Activated B cell treated with CpG ODN at 0.5 μM for 24 hours (primary cell): ENCODE data around the gene MEFV. TPM values are rescaled to one million over a fixed set of nuclear protein-coding genes. Genes with fewer than 3 reads are reported as not detected.

Experiments
- ATAC-seq: fragments of 200-7000 bp; cut with Tn5 transposase; one replicate; pipeline ENCODE4 v1.10.0; 2021; ENCODE audit warnings: low read depth, mild to moderate bottlenecking, moderate library complexity
- CTCF ChIA-PET: fragments of 350-600 bp; sonication (Branson Sonifier 250); formaldehyde crosslinking; loops from one replicate; lab custom pipeline; 2021; ENCODE audit warnings: antibody characterized with exemption; lab: Charles Lee
- POLR2A ChIA-PET: fragments of 350-600 bp; sonication (Branson Sonifier 250); formaldehyde crosslinking; loops from one replicate; lab custom pipeline; 2021; ENCODE audit warnings: antibody characterized with exemption; lab: Charles Lee
- DNase-seq: peaks from one replicate; pipeline ENCODE4 v3.0.0; 2022
- H3K27ac Mint-ChIP-seq: one replicate; pipeline ENCODE4 v1.8.0; 2020; ENCODE audit warnings: mixed read lengths
- H3K27me3 Mint-ChIP-seq: one replicate; pipeline ENCODE4 v1.8.0; 2021; ENCODE audit warnings: mixed read lengths
- H3K36me3 Mint-ChIP-seq: one replicate; pipeline ENCODE4 v1.8.0; 2021; ENCODE audit warnings: low read depth, mixed read lengths
- H3K4me1 Mint-ChIP-seq: one replicate; pipeline ENCODE4 v1.8.0; 2021; ENCODE audit warnings: mixed read lengths
- H3K4me3 Mint-ChIP-seq: one replicate; pipeline ENCODE4 v1.8.0; 2020; ENCODE audit warnings: mild to moderate bottlenecking, mixed read lengths
- H3K9me3 Mint-ChIP-seq: one replicate; pipeline ENCODE4 v1.8.0; 2020; ENCODE audit warnings: mixed read lengths
- CTCF ChIP-seq: fragments of 200-600 bp; IDR thresholded peaks from one replicate; pipeline ENCODE4 v1.8.0; 2022; ENCODE audit warnings: antibody characterized with exemption, mild to moderate bottlenecking
- intact Hi-C: fragments of 100-400 bp; cut with micrococcal nuclease; formaldehyde crosslinking; loops from one replicate; pipeline ENCODE4 v1.15.1; 2024
- total RNA-seq: library from RNA; stranded (reverse); gene quantifications from 2 replicates; pipeline ENCODE4 v1.2.3, GENCODE V29; 2022

Gene MEFV
- not detected in 2 replicates for total RNA-seq

- no peaks in the 10 kb centered on the region for H3K4me1 Mint-ChIP-seq
- ATAC-seq (no peak), DNase-seq (no peak)
- no peak for TF ChIP-seq CTCF
- no peaks in the 10 kb centered on the region for H3K9me3 Mint-ChIP-seq
- no peaks in the 10 kb centered on the region for H3K36me3 Mint-ChIP-seq
- ChIA-PET POLR2A (interaction anchor here (1.1 kb wide), 1 partner anchor 27 kb away, joined by 3 read pairs; the partner anchor contains the start of gene ZNF263), CTCF (no interaction called here)
- intact Hi-C loops = no loop called here
- H3K27me3 Mint-ChIP-seq = peaks cover 9% of the 10 kb centered on the region
- H3K27ac Mint-ChIP-seq = no peak within 1 kb of the TSS
- no peak within 1 kb of the TSS for H3K4me3 Mint-ChIP-seq
Measured at GRCh38 chr16:3256146-3256865, at the start of gene MEFV. Gene MEFV, minus strand, starts transcription at chr16:3256633. Its CDS starts 46 bp downstream, at chr16:3256587.

- ChIA-PET POLR2A (interaction anchor here (0.7 to 4.7 kb wide), 10 partner anchors 12 to 151 kb away, joined by 3 to 57 read pairs (median 6); partner anchors contain the start of genes ZNF174, ZNF200, ZNF263 and ZSCAN32), CTCF (no interaction called here)
- Mint-ChIP-seq H3K4me1 (peaks cover 26% of the 10 kb centered on the region), H3K9me3 (peaks cover 5% of the 10 kb centered on the region), H3K4me3 (peak overlapping the region; percentile 88), H3K36me3 (peaks cover 54% of the 10 kb centered on the region), H3K27ac (peak overlapping the region; percentile 88), H3K27me3 (no peaks in the 10 kb centered on the region)
- ATAC-seq (no peak), DNase-seq (no peak)
- intact Hi-C loops = loop anchor here (5.0 kb wide), 1 partner anchor 56 kb away; no protein-coding TSS in a partner anchor
- no peak for TF ChIP-seq CTCF
Measured at GRCh38 chr16:3306078-3306477, 49.6 kb upstream of the MEFV start.

GRCh38 chr16:3305109-3306068 lies 49.0 kb upstream of the MEFV start, which contains the start of the genes TIGD7 and ZNF75A:
Gene TIGD7, minus strand, starts transcription at chr16:3305430. Its CDS starts 4,816 bp downstream, at chr16:3300614.
Gene ZNF75A, plus strand, starts transcription at chr16:3305497. Its CDS starts 2,932 bp downstream, at chr16:3308429.
- ATAC-seq = peak; percentile 91
- peak; percentile 83 for DNase-seq
- no peak for TF ChIP-seq CTCF
- Mint-ChIP-seq H3K4me1 (peaks cover 26% of the 10 kb centered on the region), H3K4me3 (peak within 1 kb of the TSS; percentile 88), H3K27me3 (no peaks in the 10 kb centered on the region), H3K36me3 (peaks cover 54% of the 10 kb centered on the region), H3K27ac (peak within 1 kb of the TSS; percentile 88), H3K9me3 (peaks cover 5% of the 10 kb centered on the region)
- intact Hi-C loops = loop anchor here (1.0 to 5.0 kb wide), 7 partner anchors 22 to 195 kb away; partner anchors contain the start of genes ZNF174, ZNF200, ZNF263 and ZSCAN32
- POLR2A ChIA-PET = interaction anchor here (0.7 to 4.7 kb wide), 14 partner anchors 13 to 195 kb away, joined by 3 to 57 read pairs (median 6); partner anchors contain the start of genes CLUAP1, ZNF174, ZNF200 and ZNF263
- CTCF ChIA-PET = interaction anchor here (1.0 kb wide), 1 partner anchor 16 kb away, joined by 3 read pairs; no protein-coding TSS in a partner anchor

- intact Hi-C loops = loop anchor here (2.0 kb wide), 1 partner anchor 154 kb away; no protein-coding TSS in a partner anchor
- TF ChIP-seq CTCF = no peak
- Mint-ChIP-seq H3K4me1 (peaks cover 26% of the 10 kb centered on the region), H3K36me3 (peaks cover 54% of the 10 kb centered on the region), H3K27me3 (no peaks in the 10 kb centered on the region), H3K4me3 (peak overlapping the region; percentile 88), H3K9me3 (peaks cover 7% of the 10 kb centered on the region), H3K27ac (peak overlapping the region; percentile 88)
- no peak for DNase-seq
- no peak for ATAC-seq
- CTCF ChIA-PET = interaction anchor here (1.0 kb wide), 1 partner anchor 15 kb away, joined by 3 read pairs; no protein-coding TSS in a partner anchor
- POLR2A ChIA-PET = interaction anchor here (1.0 to 4.7 kb wide), 10 partner anchors 12 to 196 kb away, joined by 3 to 57 read pairs (median 4); partner anchors contain the start of genes CLUAP1, ZNF174, ZNF200 and ZNF263
Measured at GRCh38 chr16:3304370-3304769, 47.9 kb upstream of the MEFV start.
